ENCODE data around the gene CDH18. TPM values are rescaled to one million over a fixed set of nuclear protein-coding genes. Genes with fewer than 3 reads are reported as not detected.

The CDH18 gene
- total RNA-seq, 2 experiments from 2014 or later = not detected

- no peaks in the 10 kb centered on the region for H4K20me1 ChIP-seq (ENCODE audit: insufficient read depth, low read length)
Observed at GRCh38 chr5:19918780-19919179, 69.2 kb downstream of the CDH18 start.

GRCh38 chr5:19917588-19918122, 70.3 kb downstream of the CDH18 start:
- intact Hi-C loops (cut with micrococcal nuclease; ENCODE audit: unreplicated experiment) = no loop called here

More at GRCh38 chr5:19918780-19919179, 69.2 kb downstream of the CDH18 start:
- Histone ChIP-seq H3K27ac (ENCODE audit: low read depth, low read length, poor library complexity, severe bottlenecking) (no peak overlapping the region), H3K36me3 (ENCODE audit: insufficient read depth, low read length) (no peaks in the 10 kb centered on the region), H3K4me1 (ENCODE audit: insufficient read depth, low read length, poor library complexity, severe bottlenecking) (no peaks in the 10 kb centered on the region), H3K9me2 (ENCODE audit: insufficient read depth, low read length) (no peaks in the 10 kb centered on the region), H3K79me2 (ENCODE audit: insufficient read depth, low read depth, low read length) (no peaks in the 10 kb centered on the region), H3K4me2 (ENCODE audit: low read length) (no peak overlapping the region), H2AFZ (ENCODE audit: low read length) (no peak overlapping the region), H3K4me3 (ENCODE audit: low read depth, low read length, poor library complexity, severe bottlenecking) (no peak overlapping the region), H3K9me3 (ENCODE audit: low read length) (no peaks in the 10 kb centered on the region)
- DNase-seq (ENCODE audit: low spot score) = no peak
- intact Hi-C loops (cut with micrococcal nuclease; ENCODE audit: unreplicated experiment) = no loop called here
- CTCF ChIA-PET (ENCODE audit: unreplicated experiment) = no interaction called here
- POLR2A ChIA-PET = interaction anchor here (0.5 kb wide), 1 partner anchor 16 kb away, joined by 3 read pairs; no protein-coding TSS in a partner anchor
- BruUV-seq (replicated peaks) = no TSS peak
- TF ChIP-seq EZH2phosphoT487 (IDR thresholded peaks at IDR 0.05; ENCODE audit: borderline replicate concordance, low read depth, low read length) = no peak
- TF ChIP-seq CTCF (conservative IDR thresholded peaks at IDR 0.05; ENCODE audit: low read length) = no peak

More at GRCh38 chr5:19917588-19918122, 70.3 kb downstream of the CDH18 start:
- H3K9me3 ChIP-seq (ENCODE audit: low read length) = no peaks in the 10 kb centered on the region
- CTCF ChIA-PET (ENCODE audit: unreplicated experiment) = no interaction called here
- no peak overlapping the region for H3K4me3 ChIP-seq (ENCODE audit: low read depth, low read length, poor library complexity, severe bottlenecking)
- H3K4me2 ChIP-seq (ENCODE audit: low read length) = no peak overlapping the region
- H3K79me2 ChIP-seq (ENCODE audit: insufficient read depth, low read depth, low read length) = no peaks in the 10 kb centered on the region
- no peaks in the 10 kb centered on the region for H3K4me1 ChIP-seq (ENCODE audit: insufficient read depth, low read length, poor library complexity, severe bottlenecking)
- H3K36me3 ChIP-seq (ENCODE audit: insufficient read depth, low read length) = no peaks in the 10 kb centered on the region
- no peak overlapping the region for H2AFZ ChIP-seq (ENCODE audit: low read length)
- no peaks in the 10 kb centered on the region for H4K20me1 ChIP-seq (ENCODE audit: insufficient read depth, low read length)
- no TSS peak for BruUV-seq (replicated peaks)
- no peak overlapping the region for H3K27ac ChIP-seq (ENCODE audit: low read depth, low read length, poor library complexity, severe bottlenecking)
- DNase-seq (ENCODE audit: low spot score) = no peak
- TF ChIP-seq EZH2phosphoT487 (IDR thresholded peaks at IDR 0.05; ENCODE audit: borderline replicate concordance, low read depth, low read length) (no peak), CTCF (conservative IDR thresholded peaks at IDR 0.05; ENCODE audit: low read length) (no peak)
- H3K9me2 ChIP-seq (ENCODE audit: insufficient read depth, low read length) = no peaks in the 10 kb centered on the region
- POLR2A ChIA-PET = no interaction called here
